ENCODE measurements around the gene LRP2.
A peak's percentile ranks its signal among the peaks of the same experiment; 100 is the strongest.
"Not testable (repeated sequence)": the region's sequence is repeated elsewhere in the genome, so short reads cannot be mapped to it uniquely, and the experiment has no call there.

The LRP2 gene

DNA sequence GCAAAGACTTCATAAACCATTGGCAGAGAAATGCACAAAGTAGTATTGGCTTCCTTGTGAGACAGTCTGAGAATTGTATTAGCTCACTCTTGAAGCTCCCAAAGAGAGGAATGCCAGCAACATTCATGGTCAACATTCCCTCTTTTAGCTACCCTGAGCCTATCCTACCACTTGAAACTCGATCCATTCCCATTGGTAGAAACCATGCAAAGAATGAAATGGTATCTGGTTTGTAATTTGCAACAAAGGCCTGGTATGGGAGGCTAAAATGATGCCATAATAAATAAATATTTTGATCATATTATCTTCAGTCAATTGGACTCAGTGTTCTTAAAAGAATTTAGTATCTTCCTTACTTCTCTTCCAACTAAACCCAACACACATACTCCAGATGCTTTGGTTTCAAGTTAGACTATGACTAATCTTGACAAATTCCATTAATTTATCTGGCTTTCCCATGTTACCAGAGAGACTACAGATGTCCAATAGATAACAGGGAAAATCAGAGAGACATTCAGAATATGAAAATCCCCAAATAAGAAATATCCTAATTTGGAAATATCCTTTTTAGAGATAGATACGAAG, 190.1 kb downstream of the LRP2 start:
- DNase-seq = peak; percentile 7

DNA sequence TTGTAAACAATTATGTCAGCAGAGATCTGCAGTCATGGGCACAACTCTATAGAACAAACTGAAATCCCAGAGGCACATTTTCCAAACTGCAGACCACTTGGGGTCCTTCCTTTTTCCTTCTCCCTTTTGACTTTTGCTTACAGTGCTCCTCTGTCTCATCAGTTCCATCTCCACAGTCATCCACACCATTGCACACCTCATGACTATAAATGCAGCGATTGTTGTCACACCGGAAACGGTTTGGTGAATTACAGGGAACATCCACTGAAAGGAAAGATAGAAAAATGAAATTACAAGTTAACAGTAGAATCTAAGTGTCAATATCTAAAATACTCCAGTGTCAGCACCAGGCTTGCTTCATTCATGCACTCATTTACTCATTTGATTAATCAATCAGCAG, 196.5 kb downstream of the LRP2 start:
- no peak for DNase-seq

DNA sequence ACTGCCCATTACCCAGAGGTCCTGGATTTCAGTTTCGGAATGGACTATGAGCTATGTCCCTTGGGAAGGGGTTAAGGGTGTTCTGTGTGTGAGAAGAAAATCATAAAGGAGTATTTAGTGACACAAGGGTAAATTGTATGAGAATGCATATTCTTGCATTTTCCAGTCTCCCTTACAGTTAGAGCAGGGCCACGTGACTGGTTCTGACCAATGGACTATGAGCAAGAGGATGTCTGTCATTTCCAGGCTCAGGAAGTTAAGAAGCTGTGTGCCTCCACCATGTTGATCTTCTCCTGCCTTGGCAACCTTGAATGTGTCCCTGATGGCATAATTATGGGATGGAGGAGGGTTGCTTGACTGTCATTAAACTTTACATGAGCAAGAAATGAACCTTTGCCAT, 198.0 kb downstream of the LRP2 start:
- no peak for DNase-seq

DNA sequence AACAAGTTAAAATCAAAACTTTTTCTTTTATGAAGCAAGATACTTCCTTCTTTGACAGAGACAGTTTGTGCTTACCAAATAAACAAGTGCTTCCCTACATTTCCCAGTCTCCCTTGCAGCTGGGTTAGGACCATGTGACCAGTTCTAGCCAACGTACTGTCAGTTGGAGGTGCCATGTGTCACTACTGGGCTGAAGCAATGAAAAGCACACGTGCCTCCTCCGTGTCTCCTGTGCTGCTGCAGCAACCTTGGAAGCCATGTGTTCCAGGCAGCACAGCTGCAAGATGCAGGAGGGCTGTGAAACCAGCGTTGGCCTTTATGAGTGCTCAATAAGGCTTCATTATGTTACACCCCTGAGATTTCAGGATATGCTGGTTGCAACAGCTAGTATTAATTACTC, 199.7 kb downstream of the LRP2 start:
- DNase-seq = no peak

DNA sequence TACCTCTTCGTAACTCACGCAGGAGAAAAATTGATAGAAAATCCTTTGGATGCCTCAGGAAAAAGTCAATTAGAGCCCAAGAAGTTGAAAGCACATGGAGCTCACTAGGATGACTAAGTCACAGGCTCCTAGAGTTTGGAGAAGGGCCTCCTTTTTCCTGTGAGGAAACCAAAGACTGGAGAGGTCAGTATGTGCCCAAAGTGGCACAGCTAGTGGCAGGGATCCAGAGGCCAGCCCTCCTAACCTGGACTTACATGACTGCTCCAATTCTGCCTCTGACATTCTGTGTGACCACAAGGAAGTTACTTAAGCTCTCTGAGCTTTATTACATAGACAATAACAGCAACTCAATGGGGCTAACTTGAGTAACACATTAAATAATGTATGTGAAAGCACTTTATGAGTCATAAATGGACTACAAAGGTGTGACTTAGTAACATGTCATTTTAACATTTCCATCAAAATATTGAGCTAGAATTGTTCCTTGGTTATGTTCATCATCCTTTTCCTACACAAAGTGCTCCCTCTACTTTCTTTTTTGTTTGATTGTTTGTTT, 201.3 kb downstream of the LRP2 start:
- no peak for DNase-seq

DNA sequence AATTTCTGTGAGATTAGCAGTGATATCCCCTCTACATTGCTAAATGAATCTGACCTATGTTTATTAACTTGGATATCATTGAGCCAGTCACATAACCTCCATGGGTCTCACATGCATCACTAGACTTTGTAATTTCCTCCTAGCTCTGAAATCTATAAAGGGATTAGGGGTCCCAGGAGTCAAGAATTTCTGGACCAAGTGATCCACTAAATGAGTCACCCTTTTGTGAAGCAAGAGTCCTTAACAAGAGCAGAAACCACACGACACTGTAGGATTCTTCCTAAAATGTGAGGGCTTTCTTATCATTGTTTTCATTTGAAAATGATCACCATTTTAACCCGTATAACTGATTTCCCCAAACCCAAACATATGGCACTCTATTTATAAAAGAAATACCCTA, 202.6 kb downstream of the LRP2 start:
- no peak for DNase-seq

DNA sequence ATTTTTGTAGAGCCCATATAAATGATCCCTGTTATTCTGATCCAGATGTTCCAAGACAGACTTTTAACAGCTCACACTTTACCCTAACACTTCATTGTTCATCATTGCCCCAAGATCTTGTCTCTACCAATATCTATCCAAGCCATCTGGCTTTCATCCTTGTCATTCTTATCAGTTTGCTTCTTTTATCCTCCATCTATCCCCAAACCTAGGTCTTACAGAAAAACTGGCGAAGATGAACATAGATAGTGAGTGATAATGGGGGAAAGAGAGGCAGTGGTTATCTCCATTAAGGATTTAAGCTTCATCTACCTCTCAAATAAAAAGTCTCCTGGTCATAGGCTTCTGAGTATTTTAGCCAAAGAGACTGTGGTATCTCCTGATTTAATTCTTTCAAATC, 203.5 kb downstream of the LRP2 start:
- DNase-seq = no peak

DNA sequence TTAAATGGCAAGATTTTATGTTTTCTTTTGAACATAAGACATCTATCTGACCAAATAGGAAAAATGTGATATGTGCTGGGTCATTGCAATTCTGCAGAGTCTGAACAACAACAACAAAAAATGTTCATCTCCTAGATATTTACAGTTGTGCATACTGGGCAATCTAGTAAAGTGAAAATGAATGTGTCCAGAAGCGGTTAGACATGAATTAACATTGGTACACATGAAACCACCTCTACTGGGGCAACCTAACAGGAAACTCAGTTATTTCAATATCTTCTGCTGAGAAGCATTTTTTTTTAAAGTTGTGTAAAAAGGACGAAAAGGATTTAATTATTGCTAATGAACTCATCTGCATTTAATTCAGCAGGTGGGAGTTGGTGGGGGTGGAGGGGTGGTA, 216.1 kb downstream of the LRP2 start:
- DNase-seq = no peak

DNA sequence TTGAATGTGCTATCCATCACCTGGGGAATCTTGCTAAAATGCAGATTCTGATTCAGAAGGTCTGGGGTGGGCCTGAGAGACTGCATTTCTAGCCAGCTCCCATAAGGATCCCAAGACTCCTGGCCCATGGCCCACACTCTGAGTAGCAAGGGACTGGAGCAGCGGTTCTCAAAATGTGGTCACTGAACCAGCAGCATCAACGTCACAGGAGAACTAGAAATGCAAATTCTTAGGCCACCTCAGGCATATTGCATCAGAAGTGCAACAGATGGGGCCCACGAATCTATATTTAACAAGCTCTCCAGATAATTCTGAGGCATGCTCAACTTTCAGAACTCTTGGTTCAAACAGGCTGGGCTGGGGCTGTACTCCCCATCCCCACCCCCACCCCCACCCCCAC, 218.3 kb downstream of the LRP2 start:
- no peak for DNase-seq

DNA sequence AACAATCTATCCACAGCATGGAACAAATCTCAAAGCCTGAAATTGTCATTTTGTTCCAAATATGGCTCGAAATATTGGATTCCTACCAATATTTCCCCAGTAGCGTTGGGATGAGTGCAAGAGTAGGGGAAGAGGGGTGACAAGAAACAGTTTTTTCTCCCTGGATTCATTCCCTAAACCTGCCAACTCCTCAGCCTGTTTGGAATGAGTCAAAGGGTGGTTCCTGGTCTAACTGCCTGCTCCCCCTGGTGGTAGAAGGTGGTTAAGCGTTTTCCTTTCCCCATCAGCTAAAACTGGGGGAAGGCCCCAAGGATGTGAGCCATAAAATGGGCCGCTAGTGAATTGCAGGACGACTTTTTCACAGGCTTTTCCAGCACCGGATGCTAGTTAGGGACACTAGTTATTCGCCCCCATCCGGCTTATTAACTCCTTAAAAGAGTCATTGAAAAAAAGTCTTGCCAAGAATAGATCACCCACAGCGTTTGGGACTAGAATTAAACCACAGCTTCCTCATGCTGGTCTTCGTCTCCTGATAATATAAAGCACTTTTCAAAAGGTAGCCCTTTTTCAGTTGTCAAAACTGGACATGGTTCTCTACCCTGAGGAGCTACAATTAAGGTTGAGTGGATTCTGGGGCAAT, 220.5 kb downstream of the LRP2 start:
- peak; percentile 51 for DNase-seq

DNA sequence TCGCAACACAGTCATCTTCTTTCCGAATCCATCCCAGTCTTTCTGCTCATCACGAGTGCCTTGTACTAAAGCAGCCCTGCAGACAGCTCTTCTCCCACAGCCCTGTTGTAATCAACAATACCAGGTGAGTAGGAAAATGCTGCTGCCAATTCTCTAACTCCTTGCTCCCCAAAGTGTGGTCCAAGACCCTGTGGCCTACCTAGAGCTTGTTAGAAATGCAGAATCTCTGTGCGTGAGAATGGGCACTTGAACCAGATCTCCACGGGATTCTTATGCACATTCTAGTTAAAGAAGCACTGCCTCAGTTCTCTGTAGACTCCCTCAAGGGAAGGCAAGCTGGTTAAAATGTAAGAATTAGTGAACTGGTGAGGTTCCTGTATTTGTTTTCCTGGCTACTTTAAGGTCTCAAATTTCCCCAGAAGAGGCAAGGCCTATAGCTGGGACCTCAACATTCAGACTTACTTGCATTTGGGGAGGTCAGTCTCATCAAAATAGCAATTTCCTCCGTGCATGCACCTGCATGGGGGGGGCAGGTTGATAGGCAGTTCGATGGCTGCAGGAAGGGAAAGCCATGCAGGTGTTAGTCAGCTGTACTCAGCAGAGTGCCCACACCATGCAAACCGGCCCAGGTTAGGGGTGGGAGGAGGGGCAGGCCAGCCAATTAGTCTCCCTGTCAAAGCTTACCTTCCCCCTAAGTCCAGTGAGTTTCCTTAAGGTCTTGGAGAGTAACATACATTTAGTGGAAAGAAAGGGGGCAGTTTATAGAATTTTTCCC, 222.2 kb downstream of the LRP2 start:
- DNase-seq = no peak

DNA sequence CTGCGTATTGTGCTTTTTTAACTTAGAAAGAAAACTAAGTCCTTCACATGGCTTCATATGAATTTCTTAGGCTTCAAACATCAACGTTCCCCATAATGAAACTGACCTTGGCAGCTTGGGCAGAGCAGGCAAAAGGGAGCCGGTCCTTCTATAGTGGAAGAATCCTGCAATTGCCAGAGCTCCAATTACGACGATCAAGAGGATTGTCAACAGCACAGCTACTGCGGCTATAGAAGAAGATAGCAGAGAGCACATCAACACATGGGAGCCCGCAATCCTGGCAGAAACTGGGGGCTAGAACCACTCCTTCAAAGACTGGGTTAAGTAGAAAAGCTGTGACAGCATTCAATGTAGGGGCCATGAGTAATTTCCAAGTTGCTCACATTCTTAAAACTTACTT, 223.2 kb downstream of the LRP2 start:
- no peak for DNase-seq

DNA sequence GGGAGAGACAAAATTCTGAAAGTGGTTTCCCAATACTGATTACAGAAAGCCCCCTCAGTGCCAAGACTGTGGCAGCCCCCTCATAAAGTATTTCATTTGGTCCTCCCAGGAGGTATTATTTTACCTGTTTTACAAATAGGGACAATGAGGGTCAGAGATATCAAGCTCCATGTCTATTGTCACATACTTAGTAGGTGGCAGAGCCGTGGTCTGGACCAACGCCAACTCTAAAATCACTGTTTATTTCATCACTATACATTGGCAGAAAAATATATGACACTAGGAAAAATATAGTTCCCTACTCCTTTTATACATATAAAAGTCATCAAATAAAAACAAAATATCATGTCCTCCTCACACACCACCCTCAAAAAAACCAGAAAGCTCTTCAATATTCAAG, 224.4 kb downstream of the LRP2 start:
- DNase-seq = no peak

DNA sequence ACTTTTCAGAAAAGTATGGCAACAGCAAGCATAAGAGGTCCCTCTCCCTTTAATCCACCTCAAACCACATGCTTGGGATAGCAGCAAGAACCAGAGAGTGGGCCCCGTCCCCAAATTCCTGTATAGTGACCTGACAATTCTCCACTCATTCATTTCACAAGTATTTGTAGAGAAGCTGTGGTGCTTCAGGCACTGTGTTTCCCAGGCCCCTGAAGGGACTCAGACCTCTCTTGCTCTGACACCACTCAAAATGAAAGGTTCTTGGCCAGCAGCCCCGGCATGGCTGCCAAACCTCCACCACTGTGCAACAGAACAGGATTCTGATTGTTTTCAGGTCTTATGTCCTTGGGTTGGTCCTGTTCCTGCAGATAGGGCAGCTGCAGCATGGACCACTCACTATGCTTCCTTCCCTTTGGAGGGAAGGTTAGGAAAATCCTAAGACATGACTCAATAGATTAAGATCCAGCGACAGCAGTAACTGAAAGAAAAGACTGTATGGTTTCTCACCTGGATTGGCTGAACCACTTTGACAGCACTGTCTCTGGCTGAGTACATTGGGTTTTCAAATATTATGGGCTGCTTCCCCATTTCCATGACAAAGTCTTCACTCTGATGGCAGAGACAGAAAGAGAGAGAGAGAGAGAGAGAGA, 225.3 kb downstream of the LRP2 start:
- no peak for DNase-seq

DNA sequence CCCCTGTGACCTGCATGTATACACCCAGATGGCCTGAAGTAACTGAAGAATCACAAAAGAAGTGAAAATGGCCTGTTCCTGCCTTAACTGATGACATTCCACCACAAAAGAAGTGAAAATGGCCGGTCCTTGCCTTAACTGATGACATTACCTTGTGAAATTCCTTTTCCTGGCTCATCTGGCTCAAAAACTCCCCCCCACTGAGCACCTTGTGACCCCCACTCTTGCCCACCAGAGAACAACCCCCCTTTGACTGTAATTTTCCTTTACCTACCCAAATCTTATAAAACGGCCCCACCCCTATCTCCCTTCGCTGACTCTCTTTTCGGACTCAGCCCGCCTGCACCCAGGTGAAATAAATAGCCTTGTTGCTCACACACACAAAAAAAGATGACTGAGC, 225.9 kb downstream of the LRP2 start:
- not testable (repeated sequence) for DNase-seq

DNA sequence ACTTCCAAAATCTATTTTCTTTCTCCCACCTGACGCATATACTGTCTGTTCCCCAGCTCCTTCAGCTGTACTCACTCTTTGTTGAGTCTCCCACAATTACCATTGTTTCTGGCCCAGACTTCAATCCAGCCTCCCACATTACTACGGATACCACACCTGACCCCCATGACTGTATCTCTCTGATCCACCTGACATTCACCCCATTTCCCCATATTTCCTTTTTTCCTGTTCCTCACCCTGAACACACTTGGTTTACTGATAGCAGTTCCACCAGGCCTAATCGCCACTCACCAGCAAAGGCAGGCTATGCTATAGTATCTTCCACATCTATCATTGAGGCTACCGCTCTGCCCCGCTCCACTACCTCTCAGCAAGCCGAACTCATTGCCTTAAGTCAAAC, 228.1 kb downstream of the LRP2 start:
- not testable (repeated sequence) for DNase-seq

DNA sequence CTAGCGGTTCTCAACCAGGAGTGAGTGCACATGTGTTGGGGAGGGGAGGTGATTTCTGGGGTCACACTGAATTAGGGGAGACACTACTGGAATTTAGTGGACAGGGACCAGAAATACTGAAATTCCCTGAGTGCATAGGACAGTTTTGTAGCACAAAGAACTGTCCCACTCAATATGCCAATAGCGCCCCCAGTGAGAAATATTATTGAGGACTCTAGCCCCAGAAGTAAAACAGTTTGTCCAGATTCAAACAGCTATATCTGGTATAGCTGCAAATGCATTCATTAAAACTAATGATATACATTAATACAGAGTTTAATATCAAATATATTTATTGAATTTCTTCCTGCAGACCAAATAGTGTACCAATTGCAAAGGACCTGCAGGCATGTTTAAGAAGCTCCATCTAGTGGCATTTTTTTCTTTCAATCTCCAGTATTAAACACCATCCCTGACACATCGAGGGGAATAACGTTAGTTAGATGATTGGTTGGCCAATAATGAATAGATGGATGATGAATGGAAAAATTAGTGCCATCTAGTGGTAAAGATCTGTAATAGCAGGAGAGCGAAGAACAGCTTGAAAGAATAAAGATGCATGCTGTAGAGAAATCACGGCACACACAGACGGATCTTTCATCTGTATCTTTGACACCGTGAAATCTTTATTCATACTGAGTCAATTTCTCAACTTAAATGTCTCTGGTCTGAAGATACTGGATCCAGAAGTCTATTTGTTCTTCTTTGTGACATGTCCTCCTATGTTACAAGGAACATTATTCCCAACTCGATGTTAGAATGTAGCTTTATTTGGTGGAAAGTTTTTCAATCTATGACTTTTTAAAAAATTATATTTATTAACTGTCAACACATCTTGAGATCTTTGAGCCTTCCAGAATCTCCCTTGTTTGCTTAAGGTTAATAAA, 230.5 kb downstream of the LRP2 start:
- DNase-seq = peak; percentile 48

DNA sequence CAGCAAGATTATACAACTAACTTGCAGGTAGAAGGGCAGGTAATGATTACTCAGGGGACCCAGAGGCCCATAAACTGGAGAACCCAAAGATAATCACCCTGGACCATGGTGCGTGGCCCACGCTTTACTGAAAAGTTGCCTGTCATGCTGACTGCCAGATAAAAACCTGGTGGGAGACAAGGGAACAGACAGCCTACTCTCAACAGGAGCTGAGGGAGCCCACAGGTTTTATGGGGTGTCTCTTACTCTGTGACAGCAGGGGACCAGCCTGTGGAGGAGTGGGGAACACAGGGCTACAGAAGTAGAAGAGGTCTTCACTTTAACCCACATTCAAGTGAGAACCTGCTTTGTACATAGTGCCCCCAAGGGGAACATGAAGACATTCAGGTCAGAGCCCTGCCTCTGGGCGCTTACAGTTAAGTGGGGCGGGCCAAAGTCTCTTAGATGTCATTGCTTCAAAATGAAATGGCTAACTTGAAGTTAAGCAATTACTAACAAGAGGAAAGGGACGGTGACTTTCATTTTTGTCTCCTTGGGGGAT, 232.6 kb downstream of the LRP2 start:
- DNase-seq = no peak

DNA sequence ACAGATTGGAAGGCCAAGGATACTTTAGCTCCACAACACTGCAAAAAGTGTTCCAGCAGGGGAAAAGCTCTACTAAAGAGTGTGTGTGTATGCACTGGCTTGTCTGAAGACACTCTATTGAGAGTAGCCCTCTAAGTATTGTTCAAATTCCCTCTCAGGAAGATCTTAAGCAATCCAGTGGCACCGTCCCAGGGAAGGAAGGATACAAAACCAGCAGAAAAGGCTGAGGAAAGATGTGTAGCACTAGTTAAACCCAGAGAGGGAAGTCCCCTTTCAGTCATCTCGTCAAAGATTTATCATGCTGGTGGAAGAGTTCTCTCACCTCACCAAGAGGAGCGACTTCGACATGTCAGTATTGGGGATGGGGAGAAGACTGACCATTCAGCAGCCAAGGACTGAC, 242.5 kb downstream of the LRP2 start:
- DNase-seq = no peak

DNA sequence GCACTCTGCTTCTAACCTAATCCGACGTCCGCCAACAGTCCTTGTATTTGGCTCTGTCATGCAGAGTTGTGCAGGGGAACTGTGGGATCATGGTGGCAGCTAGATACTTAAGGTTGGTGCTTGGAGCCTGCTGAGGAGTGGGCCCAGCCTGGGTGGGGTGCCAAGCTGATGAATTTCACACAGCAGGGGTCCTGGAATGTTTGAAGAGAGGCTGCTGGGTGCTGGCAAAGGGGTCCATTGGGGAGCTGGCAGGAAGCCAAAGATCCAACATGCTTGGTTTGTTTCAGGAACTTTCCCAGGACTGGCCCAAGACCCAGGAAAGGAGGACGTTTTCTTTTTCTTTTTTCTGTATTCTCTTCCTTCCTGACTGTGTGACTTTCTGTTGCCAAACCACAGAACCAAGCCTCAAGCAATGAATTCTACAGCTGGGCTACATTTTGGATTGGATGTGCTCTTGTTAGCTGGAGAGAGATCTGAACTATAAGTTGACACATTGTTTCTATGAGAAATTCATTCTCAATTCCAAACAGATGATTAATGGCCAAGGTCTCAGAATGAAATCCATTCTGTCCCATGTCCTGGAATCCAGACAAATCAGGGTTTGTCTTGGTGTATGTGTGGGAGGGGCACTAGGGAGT, 243.1 kb downstream of the LRP2 start:
- DNase-seq = no peak

DNA sequence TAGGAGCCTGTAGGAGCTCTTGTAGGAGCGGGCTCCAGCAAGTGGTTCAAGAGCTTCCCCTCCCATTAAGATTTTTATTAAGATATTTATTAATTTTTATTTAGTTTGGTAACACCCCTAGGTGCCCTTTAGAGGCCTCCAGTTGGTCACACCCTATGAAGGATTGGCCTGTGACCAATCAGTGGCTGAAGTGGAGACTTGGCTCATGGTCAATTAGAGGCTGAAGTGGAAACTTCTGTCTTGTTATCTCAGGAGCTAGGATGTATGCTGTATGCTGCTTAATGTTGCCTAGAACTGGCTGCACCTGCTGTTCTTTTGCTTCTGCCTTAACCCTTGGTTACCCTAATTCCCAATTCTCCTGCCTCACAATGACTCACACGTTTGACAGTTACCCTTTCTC, 244.3 kb downstream of the LRP2 start:
- no peak for DNase-seq

DNA sequence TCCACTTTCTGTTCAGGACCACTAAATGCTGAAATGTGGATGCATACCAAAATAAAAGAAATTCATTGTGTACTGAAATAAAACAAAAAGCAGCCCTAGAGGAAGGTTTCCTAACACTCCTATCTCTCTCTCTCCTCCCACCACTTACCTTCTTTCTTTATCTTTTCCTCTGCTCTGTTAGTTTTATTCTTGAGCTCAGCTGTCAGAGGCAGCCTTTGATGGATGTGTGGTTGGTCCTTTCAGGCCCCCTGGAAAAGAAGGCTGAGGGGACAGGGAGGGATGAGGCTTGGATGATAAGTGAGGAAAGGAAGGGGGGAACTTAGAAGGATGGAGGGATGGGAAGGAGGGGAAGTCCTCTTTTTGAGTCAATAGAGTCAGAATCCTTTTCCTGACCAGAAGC, 245.3 kb downstream of the LRP2 start:
- no peak for DNase-seq
